GM10248 (cell line): ENCODE measurements around the gene PTPRR.

Experiments
- CTCF ChIA-PET: fragments of 300-600 bp; sonication (Branson Sonifier 250); formaldehyde crosslinking; extraction: SDS; loops from one replicate; lab custom pipeline; 2021; ENCODE audit warnings: antibody characterized with exemption; lab: Yijun Ruan, JAX
- POLR2A ChIA-PET: fragments of 350-650 bp; sonication (Branson Sonifier 250); formaldehyde crosslinking; extraction: SDS; loops from one replicate; lab custom pipeline; 2020; ENCODE audit warnings: antibody characterized with exemption; lab: Yijun Ruan, JAX
- DNase-seq: peaks from one replicate; pipeline ENCODE4 v3.0.0; 2012; ENCODE audit errors: extremely low spot score
- TF ChIP-seq, protein P1 (sequence below): IDR thresholded peaks from 2 replicates; pipeline ENCODE4 v1.5.1; 2012; ENCODE audit warnings: mild to moderate bottlenecking, low read depth; ENCODE audit errors: extremely low read depth, missing control alignments, control extremely low read depth

PTPRR gene

DNA sequence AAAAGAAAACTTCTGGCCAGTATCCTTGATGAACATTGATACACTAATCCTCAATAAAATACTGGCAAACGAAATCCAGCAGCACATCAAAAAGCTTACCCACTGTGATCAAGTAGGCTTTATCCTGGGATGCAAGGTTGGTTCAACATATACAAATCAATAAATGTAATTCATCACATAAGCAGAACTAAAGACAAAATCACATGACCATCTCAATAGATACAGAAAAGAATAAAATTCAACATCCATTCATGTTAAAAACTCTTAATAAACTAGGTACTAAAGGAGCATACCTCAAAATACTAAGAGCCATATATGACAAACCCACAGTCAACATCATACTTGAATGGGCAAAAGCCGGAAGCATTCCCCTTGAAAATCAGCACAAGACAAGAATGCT, 211.5 kb downstream of the PTPRR start:
- TF ChIP-seq, protein P1, sequence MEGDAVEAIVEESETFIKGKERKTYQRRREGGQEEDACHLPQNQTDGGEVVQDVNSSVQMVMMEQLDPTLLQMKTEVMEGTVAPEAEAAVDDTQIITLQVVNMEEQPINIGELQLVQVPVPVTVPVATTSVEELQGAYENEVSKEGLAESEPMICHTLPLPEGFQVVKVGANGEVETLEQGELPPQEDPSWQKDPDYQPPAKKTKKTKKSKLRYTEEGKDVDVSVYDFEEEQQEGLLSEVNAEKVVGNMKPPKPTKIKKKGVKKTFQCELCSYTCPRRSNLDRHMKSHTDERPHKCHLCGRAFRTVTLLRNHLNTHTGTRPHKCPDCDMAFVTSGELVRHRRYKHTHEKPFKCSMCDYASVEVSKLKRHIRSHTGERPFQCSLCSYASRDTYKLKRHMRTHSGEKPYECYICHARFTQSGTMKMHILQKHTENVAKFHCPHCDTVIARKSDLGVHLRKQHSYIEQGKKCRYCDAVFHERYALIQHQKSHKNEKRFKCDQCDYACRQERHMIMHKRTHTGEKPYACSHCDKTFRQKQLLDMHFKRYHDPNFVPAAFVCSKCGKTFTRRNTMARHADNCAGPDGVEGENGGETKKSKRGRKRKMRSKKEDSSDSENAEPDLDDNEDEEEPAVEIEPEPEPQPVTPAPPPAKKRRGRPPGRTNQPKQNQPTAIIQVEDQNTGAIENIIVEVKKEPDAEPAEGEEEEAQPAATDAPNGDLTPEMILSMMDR = no peak
- ChIA-PET CTCF (no interaction called here), POLR2A (no interaction called here)
- no peak for DNase-seq

DNA sequence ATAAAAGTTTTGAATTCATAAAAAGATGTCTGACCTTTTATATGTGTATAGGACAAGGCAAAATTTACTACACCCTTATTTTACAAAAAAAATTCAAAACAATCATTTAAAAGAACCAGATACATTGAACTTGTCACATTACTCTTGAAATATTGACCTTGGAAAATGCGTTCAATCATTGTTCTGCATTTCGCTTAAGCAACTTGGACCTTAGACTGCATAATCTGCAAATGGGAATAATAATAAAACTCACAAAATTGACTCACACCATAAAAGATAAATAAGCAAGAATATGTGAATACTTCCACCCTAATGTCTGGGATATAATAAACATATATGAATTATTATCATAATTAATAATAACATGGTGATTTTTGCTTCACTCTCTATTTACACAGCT, 213.9 kb downstream of the PTPRR start:
- CTCF ChIA-PET = no interaction called here
- TF ChIP-seq, protein P1 = no peak
- no peak for DNase-seq
- POLR2A ChIA-PET = no interaction called here

DNA sequence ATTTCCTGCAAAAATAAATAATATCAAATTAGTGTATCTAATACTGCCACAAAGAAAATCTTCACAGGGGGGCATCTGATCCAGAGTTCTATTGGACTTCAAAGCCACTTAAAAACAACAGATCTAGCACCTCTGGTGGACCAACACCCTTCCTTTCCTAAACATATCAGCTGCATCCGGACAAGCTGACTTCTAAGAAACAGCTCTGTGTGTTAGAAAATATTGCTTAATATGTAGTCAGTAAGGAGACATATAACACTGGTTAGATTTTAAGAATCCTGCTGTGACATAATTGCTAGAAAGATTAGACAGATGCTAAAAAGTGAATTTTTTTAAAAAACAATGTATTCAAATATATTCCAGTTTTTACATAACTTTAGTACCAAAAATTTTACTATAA, 222.2 kb downstream of the PTPRR start:
- CTCF ChIA-PET = no interaction called here
- POLR2A ChIA-PET = no interaction called here
- no peak for DNase-seq
- TF ChIP-seq, protein P1 = no peak

DNA sequence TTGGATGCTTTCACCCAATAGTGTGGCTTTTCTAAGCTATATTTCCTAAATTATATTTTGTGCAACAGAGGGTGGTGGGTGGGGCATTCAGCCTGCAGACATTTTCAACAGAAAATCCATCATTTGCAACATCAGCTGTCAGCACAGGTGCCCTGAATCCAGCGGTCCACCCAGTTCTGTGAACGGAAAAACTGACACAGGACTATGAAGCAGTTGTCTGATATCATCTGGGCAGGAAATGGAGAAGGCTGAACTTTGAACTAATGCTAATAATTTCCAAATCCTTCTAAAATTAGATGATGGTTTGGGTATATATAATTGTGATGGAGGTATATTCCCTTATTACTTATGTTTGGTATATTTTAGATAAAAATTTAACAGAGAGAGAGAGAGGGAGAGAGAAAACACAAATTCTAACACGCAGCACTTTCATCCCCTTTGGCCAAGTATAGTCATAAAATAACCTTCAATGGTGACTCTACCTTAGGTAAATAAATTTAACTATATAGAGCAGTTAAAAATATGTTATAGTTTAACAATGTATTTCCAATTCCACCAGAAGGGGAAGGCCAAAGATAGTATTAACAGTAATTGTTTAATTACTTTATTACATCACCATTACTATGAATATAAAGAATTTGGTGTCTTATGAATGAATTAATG, 225.0 kb downstream of the PTPRR start:
- TF ChIP-seq, protein P1 = no peak
- ChIA-PET POLR2A (no interaction called here), CTCF (interaction anchor here (1.4 kb wide), 1 partner anchor 25 kb away, joined by 3 read pairs; no protein-coding TSS in a partner anchor)
- DNase-seq = no peak

DNA sequence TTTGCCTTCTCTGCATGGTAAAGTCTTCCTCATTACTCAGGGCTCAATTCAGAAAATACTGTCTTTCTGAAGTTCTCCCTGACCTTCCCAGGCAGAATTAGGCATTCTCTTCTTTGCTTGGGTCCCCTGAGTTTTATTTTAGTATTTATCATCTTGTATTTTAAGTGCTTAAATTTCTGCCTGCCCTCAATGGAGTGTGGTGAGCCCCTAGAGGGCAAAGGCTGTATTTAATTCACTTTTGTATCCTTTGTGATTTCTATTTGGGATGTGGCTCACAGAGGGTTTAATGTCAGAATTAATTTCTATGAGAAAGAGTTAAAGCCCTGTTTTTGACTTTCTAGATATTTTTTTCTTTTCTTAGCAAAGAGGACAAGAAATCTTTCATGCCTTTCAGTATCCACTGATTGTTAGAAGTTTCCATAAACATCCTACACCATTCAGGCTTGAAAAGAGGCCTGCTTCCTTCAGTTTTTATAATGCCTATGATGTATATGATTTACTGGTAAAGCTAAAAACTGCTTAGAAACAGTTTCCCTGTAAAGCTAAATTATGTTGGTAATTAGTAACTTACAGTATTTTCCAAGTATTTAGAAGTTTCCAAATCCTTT, 227.8 kb downstream of the PTPRR start:
- ChIA-PET POLR2A (no interaction called here), CTCF (no interaction called here)
- no peak for DNase-seq
- TF ChIP-seq, protein P1 = no peak

DNA sequence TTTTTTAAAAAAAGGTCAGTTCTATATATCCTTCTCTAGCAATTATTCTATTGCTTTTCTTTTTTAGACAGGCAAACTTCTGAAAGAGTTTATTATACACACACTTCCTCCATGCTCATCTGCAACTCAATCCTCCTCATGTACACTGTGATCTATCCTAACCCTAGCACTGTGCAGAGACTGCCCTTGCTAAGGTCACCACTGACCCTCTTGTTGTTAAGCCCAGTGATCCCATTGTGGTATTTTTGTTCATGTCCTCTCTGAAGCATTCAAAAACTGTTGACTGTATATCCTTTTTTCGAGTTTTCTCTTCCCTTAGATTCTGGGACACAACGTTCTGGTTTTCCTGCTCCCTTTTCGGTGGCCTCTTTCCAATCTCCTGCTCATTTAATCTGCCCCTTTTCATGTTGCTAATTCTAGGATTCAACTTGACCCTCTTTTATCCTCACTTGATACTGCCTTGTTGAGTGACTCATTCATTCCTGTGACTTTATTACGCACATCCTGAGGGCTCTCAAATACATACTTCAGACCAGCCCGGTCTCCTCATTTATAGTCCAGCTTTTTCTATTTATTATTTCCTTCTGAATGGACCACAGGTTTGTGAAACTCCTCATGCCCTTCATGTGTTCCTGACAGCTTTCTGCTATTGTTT, 229.4 kb downstream of the PTPRR start:
- ChIA-PET POLR2A (no interaction called here), CTCF (interaction anchor here (1.0 kb wide), 1 partner anchor 14 kb away, joined by 3 read pairs; no protein-coding TSS in a partner anchor)
- TF ChIP-seq, protein P1 = no peak
- no peak for DNase-seq
